Gastroesophageal sphincter (tissue), 3 donors: ENCODE measurements around the gene PDCD4.

Experiments
- CTCF ChIP-seq, 4 experiments: fragments of 200-600 bp in 2 of 4; fragments of 450-650 bp in 2 of 4; sonication (generic) in 1 of 4; IDR thresholded peaks; one replicate each; pipeline ENCODE4 v1.5.1; 2017 to 2019; ENCODE audit warnings: antibody characterized with exemption in 4 of 4, mild to moderate bottlenecking in 2 of 4, moderate library complexity in 2 of 4
- EP300 ChIP-seq: sonication (generic); formaldehyde crosslinking; IDR thresholded peaks from one replicate; pipeline ENCODE4 v1.6.1; 2017; ENCODE audit warnings: antibody characterized with exemption, mild to moderate bottlenecking
- POLR2A ChIP-seq, 2 donors: fragments of 450-650 bp; IDR thresholded peaks; one replicate each; pipeline ENCODE4 v1.6.1; 2017; ENCODE audit warnings: antibody characterized with exemption in 2 of 2, mild to moderate bottlenecking in 2 of 2, moderate library complexity in 1 of 2
- POLR2AphosphoS5 ChIP-seq: sonication (generic); formaldehyde crosslinking; IDR thresholded peaks from one replicate; pipeline ENCODE4 v1.6.1; 2017; ENCODE audit warnings: antibody characterized with exemption

GRCh38 chr10:110870823-110871297 is 868 bp upstream of the PDCD4 start:
- TF ChIP-seq CTCF (IDR thresholded peaks at IDR 0.05) (no peak), POLR2A (IDR thresholded peaks at IDR 0.05) (no peak), POLR2AphosphoS5 (no peak), EP300 (no peak)
